Activated CD4-positive, alpha-beta T cell treated with anti-CD3 and anti-CD28 coated beads, Interleukin-2, Interleukin-4, amounts not matched to agents 100 ng/mL and 50 ng/mL, durations not matched to agents 16 hours and 8 hours (primary cell): ENCODE results near the gene MTTP.

Experiments used
- DNase-seq: peaks from one replicate; pipeline ENCODE4 v3.0.0-alpha.2; 2020; ENCODE audit warnings: low spot score

The MTTP gene

GRCh38 chr4:99642725-99643489, 68.3 kb downstream of the MTTP start:
- no peak for DNase-seq

DNA sequence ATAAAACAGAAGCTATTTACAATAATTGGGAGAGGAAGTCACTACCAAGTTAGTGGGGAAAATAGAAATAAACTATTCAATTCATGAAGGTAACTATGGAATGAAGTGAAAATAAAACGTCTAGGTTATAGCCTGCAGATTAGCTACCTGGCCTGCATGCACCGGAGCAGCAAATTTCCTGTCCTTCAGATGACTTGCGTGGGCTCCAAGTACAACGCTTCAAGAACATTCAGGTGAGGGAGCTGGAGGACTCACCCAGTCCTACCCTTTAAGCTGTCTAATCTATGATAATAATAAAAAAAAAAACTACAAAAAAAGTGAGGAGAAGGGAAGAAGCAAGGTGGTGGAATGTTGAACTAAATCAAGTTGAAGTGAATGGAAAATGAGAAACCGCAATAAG, 69.8 kb downstream of the MTTP start:
- no peak for DNase-seq

DNA sequence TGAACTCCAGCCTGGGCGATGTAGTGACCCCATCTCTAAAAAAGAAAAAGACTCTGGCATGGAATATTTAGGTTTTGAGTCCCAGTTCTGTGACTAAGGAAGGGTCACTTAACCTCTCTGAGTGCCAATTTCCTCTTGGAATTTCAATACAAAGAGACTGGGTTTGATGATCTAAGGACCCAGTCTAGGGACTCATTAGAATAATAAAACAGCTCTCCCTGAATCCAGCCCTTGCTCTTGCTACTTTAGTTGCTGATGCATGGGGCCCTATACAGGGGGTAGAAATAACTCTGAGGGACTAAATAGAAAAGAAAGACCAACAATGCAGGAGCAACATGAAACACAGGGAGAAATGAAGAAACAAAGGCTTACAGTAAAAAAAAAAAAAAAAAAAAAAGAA, 70.4 kb downstream of the MTTP start:
- DNase-seq = no peak

DNA sequence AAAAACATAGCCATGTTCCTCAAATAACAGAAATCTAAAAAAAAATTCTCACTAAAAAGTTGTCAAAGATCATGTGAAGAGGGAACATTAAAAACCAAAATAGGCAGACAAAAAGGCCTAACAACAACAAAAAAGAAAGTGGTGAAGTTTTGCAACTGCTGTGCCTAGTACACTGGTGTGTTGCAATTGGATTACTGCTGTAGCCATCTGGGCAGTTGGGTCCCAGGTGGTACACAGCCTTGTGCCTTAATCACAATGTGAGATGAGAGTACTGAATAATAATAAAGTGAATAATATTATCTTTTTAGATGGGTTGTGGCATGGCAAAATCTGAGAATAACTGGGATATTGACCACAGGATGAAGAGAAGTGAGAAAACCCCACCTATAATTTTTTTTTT, 71.0 kb downstream of the MTTP start:
- no peak for DNase-seq

- DNase-seq = no peak
Measured at GRCh38 chr4:99647071-99647470, 72.4 kb downstream of the MTTP start.

DNA sequence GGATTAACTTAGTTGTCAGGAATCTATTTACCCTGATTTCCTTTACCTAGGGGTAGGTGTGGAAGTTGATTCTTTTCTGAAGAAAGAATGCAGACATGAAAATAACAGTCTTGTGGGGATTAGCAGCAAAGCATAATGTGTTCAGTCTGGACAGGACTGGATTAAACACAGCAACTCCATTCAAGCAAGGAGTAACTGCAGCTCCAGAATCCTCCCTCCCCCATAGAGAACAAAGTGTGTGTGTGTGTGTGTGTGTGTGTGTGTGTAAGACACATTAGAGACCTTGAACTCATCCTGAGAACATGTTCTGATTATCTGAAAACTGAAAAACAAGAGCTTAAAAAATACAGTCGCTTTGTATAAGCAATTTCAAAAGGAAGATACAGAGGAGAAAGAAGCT, 73.7 kb downstream of the MTTP start:
- no peak for DNase-seq

DNA sequence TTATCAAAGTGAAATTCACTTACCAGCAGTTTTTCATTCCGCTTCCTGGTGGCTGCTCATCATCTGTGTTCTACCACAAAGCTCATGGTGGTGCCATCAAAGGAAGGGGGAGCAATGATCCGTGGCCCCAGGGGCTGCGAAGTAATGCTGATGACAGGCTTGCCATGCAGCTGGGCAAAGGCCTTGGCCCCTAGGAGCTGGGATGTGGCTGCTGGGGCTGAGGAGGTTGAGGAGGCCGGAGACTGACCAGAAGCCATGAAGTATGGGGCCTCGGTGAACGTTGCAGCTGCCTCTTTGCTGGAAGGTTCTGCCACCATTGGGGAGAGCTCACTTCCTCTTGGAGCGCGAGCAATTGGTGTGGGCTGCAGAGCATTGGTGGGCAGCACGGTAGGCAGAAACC, 74.6 kb downstream of the MTTP start:
- no peak for DNase-seq

GRCh38 chr4:99649778-99650177, 75.2 kb downstream of the MTTP start:
- no peak for DNase-seq

DNA sequence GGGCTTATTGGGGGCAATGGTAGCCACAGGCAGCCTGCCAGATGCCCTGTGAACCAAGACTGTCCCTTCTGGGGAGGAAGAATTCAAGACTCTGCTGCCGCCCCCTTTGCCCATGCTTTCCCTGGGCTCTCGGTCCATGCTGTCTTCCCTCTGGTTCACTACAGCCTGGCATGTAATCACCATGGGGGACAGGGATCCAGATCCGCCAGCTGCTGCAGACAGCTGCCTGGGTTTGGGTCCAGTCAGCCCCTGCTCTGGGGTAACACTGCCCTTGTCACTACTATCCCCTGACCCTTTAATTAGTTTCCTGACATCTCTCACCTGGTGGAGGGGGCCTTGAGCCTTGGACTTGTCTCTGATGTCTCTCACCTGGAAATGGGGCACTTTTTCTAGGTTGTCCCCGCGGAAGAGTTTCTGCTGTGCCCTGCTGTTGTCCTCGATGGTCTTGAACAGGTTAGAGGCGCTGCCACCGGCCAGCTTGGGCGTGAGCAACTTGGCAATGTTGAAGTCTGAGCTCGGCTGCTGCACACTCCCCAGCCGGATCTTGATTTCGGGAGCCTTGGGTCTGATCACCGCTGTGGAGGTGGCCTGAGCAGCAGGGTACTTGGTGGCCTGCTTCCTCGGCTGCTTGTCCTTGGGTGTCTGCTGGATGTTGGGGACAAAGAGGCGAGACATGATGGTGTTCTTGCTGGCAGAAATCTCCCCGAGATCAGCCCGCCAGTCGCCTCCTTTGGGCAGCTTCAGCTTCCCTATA, 76.6 kb downstream of the MTTP start:
- no peak for DNase-seq

DNA sequence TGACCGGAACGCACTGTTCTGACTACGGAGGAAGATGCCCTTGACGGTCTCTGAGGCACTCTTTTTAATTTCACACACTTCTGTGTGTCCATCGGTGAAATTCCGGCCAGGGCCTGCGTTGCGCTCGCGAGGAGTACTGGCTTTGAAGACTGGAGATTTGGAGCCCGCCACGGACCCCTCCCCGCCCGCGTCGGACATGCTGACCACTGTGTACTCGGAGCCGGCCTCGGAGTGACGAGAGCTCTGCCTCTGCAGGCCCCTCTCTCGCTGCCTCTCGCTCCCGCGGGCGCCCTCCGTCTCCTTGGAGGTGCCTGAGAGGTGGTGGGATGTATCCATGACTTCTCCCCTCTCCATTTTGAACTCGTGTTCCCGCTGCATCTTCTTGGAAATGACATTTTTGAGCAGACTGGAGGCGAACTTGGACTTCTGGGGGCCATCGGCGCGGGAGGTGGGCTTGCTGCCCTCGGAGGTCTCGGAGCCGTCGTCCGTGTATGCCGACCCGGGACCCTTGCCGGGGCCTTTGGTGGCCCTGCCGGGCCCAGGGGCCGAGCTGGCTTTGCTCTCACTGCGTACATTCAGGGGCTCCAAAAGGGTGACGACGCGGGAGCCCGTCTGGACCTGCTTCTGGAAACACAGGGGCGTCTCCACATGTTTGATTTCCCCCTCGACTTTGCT, 77.3 kb downstream of the MTTP start:
- DNase-seq = no peak

DNA sequence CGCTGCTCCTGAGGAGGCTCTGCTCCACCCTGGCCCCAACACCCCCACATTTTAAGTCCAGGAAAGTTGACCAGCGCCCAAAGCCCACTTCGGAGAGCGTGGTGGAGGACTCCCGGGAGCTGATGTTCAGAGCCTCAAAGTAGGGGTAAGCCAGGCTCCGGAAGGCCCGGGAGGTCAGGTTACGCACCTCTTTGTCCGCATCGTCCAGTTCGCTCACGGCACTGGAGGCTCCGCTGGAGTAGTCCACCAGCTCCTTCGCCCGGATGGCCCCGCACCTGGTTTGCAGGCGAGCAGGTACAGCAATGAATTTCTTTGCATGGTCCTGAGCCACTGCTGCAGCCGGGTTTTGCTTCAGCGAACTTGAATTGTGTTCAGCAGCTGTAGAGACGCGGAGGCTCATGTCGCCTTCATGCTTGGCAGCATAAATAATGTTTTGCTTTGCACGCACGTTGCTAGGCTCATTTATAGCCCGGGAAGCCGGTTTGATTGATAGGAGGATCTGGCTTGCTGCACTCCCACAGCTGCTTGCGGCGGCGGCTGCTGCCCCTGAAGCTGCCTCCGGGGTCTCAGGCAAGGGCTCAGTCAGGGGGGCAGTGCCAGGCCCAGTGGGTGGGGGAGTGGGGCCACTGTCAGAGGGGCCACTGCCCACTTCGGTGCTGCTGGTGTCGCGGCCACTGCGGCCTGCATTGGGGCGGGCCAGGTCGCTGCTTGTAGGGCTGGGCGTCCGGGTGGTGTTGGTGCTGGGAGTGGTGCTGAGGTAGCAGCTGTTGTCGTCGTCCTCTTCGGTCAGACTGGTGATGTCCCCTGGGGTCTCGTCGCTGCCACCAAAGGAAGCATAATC, 78.2 kb downstream of the MTTP start:
- no peak for DNase-seq

GRCh38 chr4:99653916-99654315, 79.3 kb downstream of the MTTP start:
- no peak for DNase-seq

DNA sequence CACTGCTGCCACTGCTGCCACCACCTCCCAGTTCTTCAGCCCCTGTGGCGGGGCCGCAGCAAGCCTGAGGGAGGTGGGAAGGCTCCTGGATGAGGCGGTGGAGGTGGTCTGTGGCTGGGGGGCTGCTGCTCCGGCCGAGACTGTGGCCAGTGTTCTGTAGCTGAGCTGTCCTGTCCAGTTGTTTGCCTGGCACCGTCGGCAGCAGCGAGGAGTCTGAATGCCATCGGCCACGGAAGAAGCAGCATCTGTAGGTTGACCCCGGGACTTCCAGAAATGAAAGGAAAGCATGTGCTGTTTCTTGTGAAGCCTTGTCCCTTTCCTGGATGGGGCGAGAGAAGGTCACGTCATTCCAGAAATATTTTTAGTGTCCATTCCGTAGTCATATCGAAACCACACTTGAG, 79.7 kb downstream of the MTTP start:
- no peak for DNase-seq

DNA sequence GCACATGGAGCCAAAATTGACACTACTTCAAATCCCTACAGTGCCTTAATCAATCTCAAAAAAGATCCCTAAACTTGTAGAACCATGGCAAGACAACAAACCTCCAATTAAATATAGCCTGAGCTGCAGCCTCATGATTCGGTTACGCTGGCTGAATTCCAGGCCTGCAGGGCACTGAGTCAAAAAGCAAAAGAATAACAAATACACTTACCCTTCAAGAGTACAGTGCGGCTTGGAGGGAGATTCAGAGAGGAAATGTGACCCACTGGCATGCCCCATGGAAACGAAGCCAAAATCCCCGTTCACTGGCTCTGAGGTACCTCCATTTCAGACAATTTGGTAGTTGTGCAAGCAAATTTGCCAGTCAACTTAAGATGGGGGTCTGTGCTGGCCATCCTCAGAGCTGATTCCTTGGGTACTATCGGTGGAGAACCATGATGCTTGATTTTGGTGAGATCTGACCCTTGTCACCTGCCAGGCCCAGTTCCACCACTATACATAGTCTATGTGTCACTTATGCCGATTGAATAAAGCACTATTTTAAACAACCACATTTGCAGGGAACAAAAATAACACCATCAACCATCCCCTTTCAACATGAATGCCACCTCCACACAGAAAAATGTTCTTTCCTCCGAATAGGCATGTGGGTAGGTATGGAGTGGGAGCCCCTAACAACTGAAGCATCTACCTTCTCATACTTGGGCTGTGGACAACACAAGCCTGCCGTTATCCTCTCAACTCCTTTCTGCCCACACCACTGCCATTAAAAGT, 80.9 kb downstream of the MTTP start:
- no peak for DNase-seq

DNA sequence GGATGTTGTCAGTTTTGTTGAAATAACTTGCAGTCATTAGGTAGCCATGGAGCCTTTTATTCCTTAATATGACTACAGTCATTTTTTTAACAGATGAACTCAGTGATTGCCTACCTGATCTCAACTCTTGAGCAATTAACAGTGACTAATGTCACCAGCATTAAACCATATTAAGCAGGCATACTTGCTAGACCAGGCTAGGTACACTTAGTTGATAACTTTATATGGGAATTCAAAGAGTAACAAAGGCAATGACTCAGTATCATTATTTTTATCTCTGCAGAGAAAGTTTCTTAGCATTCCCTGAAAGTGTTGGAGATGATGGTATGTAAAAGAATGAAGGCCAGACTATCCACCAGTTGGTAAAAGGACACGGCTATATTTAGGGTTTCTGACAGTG, 83.2 kb downstream of the MTTP start, which contains the start of gene C4orf54:
Gene C4orf54 (minus strand): TSS at position 31 of the 400 bp plus-strand sequence. CDS start 3,180 bp downstream, outside the sequence.
- DNase-seq = no peak

GRCh38 chr4:99658666-99659065, 84.0 kb downstream of the MTTP start:
- DNase-seq = no peak

GRCh38 chr4:99661907-99662306, 87.3 kb downstream of the MTTP start:
- no peak for DNase-seq

DNA sequence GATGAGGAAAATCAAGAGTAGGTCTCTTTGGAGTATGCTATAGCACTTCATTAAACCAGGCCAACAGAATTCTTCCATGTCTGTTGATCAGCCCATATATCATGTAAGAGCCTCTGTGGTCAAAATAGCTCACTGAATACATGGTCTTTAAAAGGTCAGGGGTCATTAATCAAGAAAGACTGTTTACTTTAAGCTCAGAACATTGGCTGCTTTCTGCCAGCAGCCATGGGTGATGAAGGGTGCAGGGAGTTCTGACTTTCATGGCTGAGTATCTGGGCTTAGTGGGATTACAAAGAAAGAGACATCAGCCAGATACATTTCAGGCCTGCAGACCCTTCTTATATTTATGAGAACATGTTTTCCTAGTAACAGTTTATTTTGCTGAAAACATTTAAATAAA, 90.1 kb downstream of the MTTP start:
- DNase-seq = no peak

DNA sequence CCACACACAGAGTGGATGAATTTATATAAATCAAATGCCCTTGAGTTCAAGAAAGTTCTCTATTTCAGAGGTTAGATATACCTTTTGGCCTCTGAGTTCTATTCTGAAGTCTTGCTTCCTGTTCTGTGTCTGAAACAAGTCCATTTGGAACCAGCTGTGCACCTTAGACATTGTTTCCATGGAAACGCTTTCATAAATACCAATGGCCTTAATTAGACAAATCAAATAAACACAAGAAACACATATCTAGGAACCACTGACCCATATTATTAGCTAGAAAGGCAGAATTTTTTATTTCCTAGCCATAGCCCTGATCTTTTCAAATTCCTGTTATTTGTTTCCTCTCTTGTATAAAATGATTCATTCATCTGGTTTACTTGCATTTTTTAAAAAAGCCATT, 91.4 kb downstream of the MTTP start:
- DNase-seq = no peak

GRCh38 chr4:99668472-99668871, 93.8 kb downstream of the MTTP start:
- DNase-seq = no peak

DNA sequence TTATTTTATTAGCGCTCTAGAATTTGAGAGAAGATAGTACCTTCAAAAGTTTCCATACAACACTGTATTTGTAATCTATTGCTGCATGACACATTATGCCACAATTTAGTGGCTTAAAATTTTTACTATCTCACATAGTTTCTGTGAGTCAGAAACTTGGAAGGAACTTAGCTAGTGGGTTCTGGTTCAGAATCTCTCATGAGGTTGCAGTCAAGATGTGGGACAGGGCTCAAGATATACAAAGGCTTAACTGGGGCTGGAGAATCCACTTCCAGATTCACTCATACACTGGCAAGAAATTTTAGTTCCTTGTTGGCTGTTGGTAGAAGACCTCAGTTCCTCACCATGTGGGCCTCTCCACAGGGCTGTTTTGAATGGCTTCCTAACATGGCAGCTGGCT, 94.5 kb downstream of the MTTP start:
- no peak for DNase-seq
